OCI-M2 (cell line): Measurements from ENCODE around the gene CR1L.
"Not testable (repeated sequence)": the region's sequence is repeated elsewhere in the genome, so short reads cannot be mapped to it uniquely, and the experiment has no call there.

Source experiments
- DNase-seq: peaks from one replicate; lab custom pipeline; 2025; ENCODE audit not compliant: unreplicated experiment; lab: John Stamatoyannopoulos, UW

The CR1L gene

GRCh38 chr1:207680590-207681388 is 35.9 kb downstream of the CR1L start:
- not testable (repeated sequence) for DNase-seq

GRCh38 chr1:207682872-207683434 is 38.0 kb downstream of the CR1L start:
- not testable (repeated sequence) for DNase-seq

GRCh38 chr1:207690551-207690950 is 45.6 kb downstream of the CR1L start:
- not testable (repeated sequence) for DNase-seq

- no peak for DNase-seq
These were observed 46.1 kb downstream of the CR1L start for GRCh38 chr1:207691010-207691409.

GRCh38 chr1:207691841-207692240 is 46.9 kb downstream of the CR1L start:
- DNase-seq = peak; percentile 55

GRCh38 chr1:207692291-207692690 is 47.4 kb downstream of the CR1L start:
- DNase-seq = not testable (repeated sequence)

- no peak for DNase-seq
These were observed 51.0 kb downstream of the CR1L start for GRCh38 chr1:207695891-207696290.

GRCh38 chr1:207698822-207699483 is 54.0 kb downstream of the CR1L start:
- DNase-seq = no peak

GRCh38 chr1:207702317-207702716 is 57.4 kb downstream of the CR1L start:
- no peak for DNase-seq

- DNase-seq = no peak
These were observed 58.8 kb downstream of the CR1L start for GRCh38 chr1:207703712-207704111.

- not testable (repeated sequence) for DNase-seq
These were observed 63.1 kb downstream of the CR1L start for GRCh38 chr1:207708004-207708403.

GRCh38 chr1:207711285-207711684 is 66.4 kb downstream of the CR1L start:
- DNase-seq = no peak

GRCh38 chr1:207712701-207713100 is 67.8 kb downstream of the CR1L start:
- DNase-seq = not testable (repeated sequence)

- no peak for DNase-seq
These were observed 68.6 kb downstream of the CR1L start for GRCh38 chr1:207713529-207713928.

GRCh38 chr1:207719234-207719633 is 74.3 kb downstream of the CR1L start:
- DNase-seq = no peak

GRCh38 chr1:207728200-207728858 is 83.4 kb downstream of the CR1L start:
- not testable (repeated sequence) for DNase-seq

- not testable (repeated sequence) for DNase-seq
These were observed 92.7 kb downstream of the CR1L start for GRCh38 chr1:207737503-207738157.

- DNase-seq = not testable (repeated sequence)
These were observed 93.3 kb downstream of the CR1L start for GRCh38 chr1:207738158-207738659.

GRCh38 chr1:207740207-207740606 is 95.3 kb downstream of the CR1L start:
- no peak for DNase-seq

GRCh38 chr1:207742850-207743555 is 98.1 kb downstream of the CR1L start:
- no peak for DNase-seq
